Astrocyte (in vitro differentiated cells and primary cell): ENCODE measurements around the gene CCDC197. TPM values are rescaled to one million over a fixed set of nuclear protein-coding genes. Genes with fewer than 3 reads are reported as not detected.
A peak's percentile ranks its signal among the peaks of the same experiment; 100 is the strongest.

Experiments
- DNase-seq: peaks from one replicate; pipeline ENCODE4 v3.0.0-alpha.2; 2010; ENCODE audit warnings: low read depth
- FAIRE-seq: peaks from 2 replicates; lab custom pipeline; 2011; peaks lifted over from hg19 to GRCh38; lab: Jason Lieb, UNC
- H2AFZ ChIP-seq: 2 replicates; pipeline ENCODE4 v1.6.0; 2012; ENCODE audit warnings: low read depth, low read length, inconsistent platforms
- H3K27ac ChIP-seq: 2 replicates; pipeline ENCODE4 v1.5.1; 2011; ENCODE audit warnings: low read depth, low read length, inconsistent platforms
- H3K27me3 ChIP-seq: 2 replicates; pipeline ENCODE4 v1.6.0; 2011; ENCODE audit warnings: low read length, inconsistent platforms; ENCODE audit not compliant: insufficient read depth
- H3K36me3 ChIP-seq: 2 replicates; pipeline ENCODE4 v1.5.1; 2011; ENCODE audit warnings: low read length, inconsistent platforms; ENCODE audit not compliant: insufficient read depth
- H3K4me1 ChIP-seq: 2 replicates; pipeline ENCODE4 v1.5.1; 2011; ENCODE audit warnings: low read length, inconsistent platforms; ENCODE audit not compliant: insufficient read depth
- H3K4me2 ChIP-seq: 2 replicates; pipeline ENCODE4 v1.6.0; 2012; ENCODE audit warnings: low read length, inconsistent platforms
- H3K4me3 ChIP-seq: 2 replicates; pipeline ENCODE4 v1.5.1; 2011; ENCODE audit warnings: low read depth, mild to moderate bottlenecking, low read length, inconsistent platforms; ENCODE audit not compliant: insufficient read depth
- H3K79me2 ChIP-seq: 2 replicates; pipeline ENCODE4 v1.6.0; 2012; ENCODE audit warnings: mild to moderate bottlenecking, low read length, inconsistent platforms; ENCODE audit not compliant: insufficient read depth
- H3K9ac ChIP-seq: 2 replicates; pipeline ENCODE4 v1.6.0; 2012; ENCODE audit warnings: mild to moderate bottlenecking, low read length, inconsistent platforms
- H3K9me3 ChIP-seq: 2 replicates; pipeline ENCODE4 v1.5.1; 2012; ENCODE audit warnings: low read depth, mild to moderate bottlenecking, low read length, inconsistent platforms; ENCODE audit not compliant: insufficient read depth
- H4K20me1 ChIP-seq: 2 replicates; pipeline ENCODE4 v1.6.0; 2012; ENCODE audit warnings: low read length, inconsistent platforms; ENCODE audit not compliant: insufficient read depth
- H3K27ac Mint-ChIP-seq: one replicate; pipeline ENCODE4 v1.8.0; 2021; ENCODE audit warnings: mild to moderate bottlenecking, mixed read lengths; ENCODE audit not compliant: unreplicated experiment
- H3K27me3 Mint-ChIP-seq: one replicate; pipeline ENCODE4 v1.8.0; 2021; ENCODE audit warnings: low read depth, mixed read lengths; ENCODE audit not compliant: unreplicated experiment
- H3K36me3 Mint-ChIP-seq: one replicate; pipeline ENCODE4 v1.8.0; 2021; ENCODE audit warnings: low read depth, mixed read lengths; ENCODE audit not compliant: unreplicated experiment
- H3K4me1 Mint-ChIP-seq: one replicate; pipeline ENCODE4 v1.8.0; 2021; ENCODE audit warnings: low read depth, mixed read lengths; ENCODE audit not compliant: unreplicated experiment
- H3K4me3 Mint-ChIP-seq: one replicate; pipeline ENCODE4 v1.8.0; 2021; ENCODE audit warnings: mild to moderate bottlenecking, moderate library complexity, mixed read lengths; ENCODE audit not compliant: unreplicated experiment
- H3K9me3 Mint-ChIP-seq: one replicate; pipeline ENCODE4 v1.8.0; 2021; ENCODE audit warnings: mild to moderate bottlenecking, mixed read lengths; ENCODE audit not compliant: unreplicated experiment
- EZH2 ChIP-seq: IDR thresholded peaks from 2 replicates; pipeline ENCODE4 v1.6.1; 2012; ENCODE audit warnings: mild to moderate bottlenecking, low read length, inconsistent platforms; ENCODE audit not compliant: insufficient read depth
- total RNA-seq: library from RNA; stranded (reverse); gene quantifications from 2 replicates; pipeline ENCODE4 v1.2.1, GENCODE V29; 2021
- TF ChIP-seq, protein P1 (sequence below): IDR thresholded peaks from 2 replicates; pipeline ENCODE4 v1.5.1; 2011; ENCODE audit warnings: low read depth, mild to moderate bottlenecking, inconsistent platforms, low read length, moderate library complexity; ENCODE audit not compliant: insufficient read depth

CCDC197 gene
- total RNA-seq, 1 donor from 2014 or later: not detected

DNA sequence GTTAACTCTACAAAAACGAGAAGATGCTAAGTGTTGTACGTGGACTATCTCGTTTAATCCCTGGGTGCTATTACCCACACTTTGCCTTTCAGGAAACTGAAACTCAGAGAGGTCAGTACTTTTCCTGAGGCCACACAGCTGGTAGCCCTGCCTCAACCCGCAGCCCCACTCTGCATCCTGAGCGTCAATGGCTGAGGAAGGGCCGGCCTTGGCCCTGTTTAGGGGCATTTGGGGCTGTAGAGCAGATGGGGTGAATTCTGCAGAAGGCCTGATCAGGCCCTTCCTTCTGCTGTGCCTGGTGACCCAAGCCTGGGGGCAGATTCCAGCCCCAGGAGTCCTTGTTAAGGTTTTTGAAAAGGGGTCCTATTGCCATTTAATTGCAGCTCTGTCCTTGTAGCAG, 3.7 kb upstream of the CCDC197 start:
- Histone ChIP-seq H3K79me2 (no peaks in the 10 kb centered on the region), H3K4me3 (no peak overlapping the region), H3K27me3 (peaks cover 10% of the 10 kb centered on the region), H4K20me1 (no peaks in the 10 kb centered on the region), H3K4me1 (peaks cover 12% of the 10 kb centered on the region), H3K9me3 (no peaks in the 10 kb centered on the region), H3K27ac (no peak overlapping the region), H2AFZ (no peak overlapping the region), H3K4me2 (no peak overlapping the region), H3K9ac (no peak overlapping the region), H3K36me3 (no peaks in the 10 kb centered on the region)
- peaks cover 6% of the 10 kb centered on the region for H3K4me1 Mint-ChIP-seq
- H3K9me3 Mint-ChIP-seq: peaks cover 8% of the 10 kb centered on the region
- H3K36me3 Mint-ChIP-seq: peaks cover 2% of the 10 kb centered on the region
- DNase-seq (no peak), FAIRE-seq (no peak)
- peaks cover 66% of the 10 kb centered on the region for H3K27me3 Mint-ChIP-seq
- H3K27ac Mint-ChIP-seq: no peak overlapping the region
- no peak for TF ChIP-seq EZH2
- TF ChIP-seq, protein P1, sequence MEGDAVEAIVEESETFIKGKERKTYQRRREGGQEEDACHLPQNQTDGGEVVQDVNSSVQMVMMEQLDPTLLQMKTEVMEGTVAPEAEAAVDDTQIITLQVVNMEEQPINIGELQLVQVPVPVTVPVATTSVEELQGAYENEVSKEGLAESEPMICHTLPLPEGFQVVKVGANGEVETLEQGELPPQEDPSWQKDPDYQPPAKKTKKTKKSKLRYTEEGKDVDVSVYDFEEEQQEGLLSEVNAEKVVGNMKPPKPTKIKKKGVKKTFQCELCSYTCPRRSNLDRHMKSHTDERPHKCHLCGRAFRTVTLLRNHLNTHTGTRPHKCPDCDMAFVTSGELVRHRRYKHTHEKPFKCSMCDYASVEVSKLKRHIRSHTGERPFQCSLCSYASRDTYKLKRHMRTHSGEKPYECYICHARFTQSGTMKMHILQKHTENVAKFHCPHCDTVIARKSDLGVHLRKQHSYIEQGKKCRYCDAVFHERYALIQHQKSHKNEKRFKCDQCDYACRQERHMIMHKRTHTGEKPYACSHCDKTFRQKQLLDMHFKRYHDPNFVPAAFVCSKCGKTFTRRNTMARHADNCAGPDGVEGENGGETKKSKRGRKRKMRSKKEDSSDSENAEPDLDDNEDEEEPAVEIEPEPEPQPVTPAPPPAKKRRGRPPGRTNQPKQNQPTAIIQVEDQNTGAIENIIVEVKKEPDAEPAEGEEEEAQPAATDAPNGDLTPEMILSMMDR: no peak
- no peak overlapping the region for H3K4me3 Mint-ChIP-seq

DNA sequence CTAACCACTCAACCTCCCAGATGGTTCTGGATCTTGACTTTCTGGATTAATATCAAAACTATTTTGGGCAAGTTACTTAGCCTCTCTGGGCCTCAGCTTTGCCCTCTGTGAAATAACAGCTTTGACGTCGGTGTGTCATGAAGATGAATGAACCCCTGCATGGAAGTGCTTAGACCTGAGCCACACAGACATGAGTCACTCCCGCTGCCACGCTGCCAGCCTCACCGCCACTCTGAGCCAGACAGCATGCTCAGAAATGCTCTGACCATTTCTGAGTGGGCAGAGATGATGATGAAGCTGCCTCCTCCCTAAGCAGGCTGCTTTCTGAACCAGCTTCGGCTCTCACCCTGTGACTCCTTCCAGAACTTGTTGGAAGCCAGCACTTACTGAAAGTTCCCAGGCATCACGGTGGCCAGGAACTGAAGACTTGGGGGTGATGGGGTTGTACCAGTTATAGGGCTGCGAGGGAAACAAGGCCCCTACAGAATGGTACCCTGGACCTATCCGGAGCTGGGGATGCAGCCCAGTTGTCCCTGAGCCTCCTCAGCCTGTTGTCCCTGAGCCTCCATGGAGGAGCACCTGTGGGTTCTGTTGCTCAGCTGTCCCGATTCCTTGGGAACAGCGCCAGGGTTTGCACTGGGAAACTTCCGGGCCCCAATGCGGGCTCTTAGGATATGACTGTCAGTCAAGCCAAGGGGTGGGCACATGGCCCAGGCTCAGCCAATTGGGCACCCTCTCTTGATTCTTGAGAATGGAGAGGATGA, 2.0 kb upstream of the CCDC197 start:
- Histone ChIP-seq H2AFZ (no peak overlapping the region), H3K9ac (peak overlapping the region; percentile 40), H3K36me3 (no peaks in the 10 kb centered on the region), H4K20me1 (no peaks in the 10 kb centered on the region), H3K9me3 (no peaks in the 10 kb centered on the region), H3K27me3 (peaks cover 10% of the 10 kb centered on the region), H3K4me3 (no peak overlapping the region), H3K4me2 (peak overlapping the region; percentile 71), H3K27ac (peak overlapping the region; percentile 48), H3K4me1 (peaks cover 12% of the 10 kb centered on the region), H3K79me2 (no peaks in the 10 kb centered on the region)
- DNase-seq (peak; percentile 93), FAIRE-seq (peak; percentile 84)
- no peak overlapping the region for H3K4me3 Mint-ChIP-seq
- H3K27me3 Mint-ChIP-seq: peaks cover 61% of the 10 kb centered on the region
- peaks cover 6% of the 10 kb centered on the region for H3K4me1 Mint-ChIP-seq
- no peak for TF ChIP-seq EZH2
- TF ChIP-seq, protein P1: no peak
- H3K36me3 Mint-ChIP-seq: peaks cover 2% of the 10 kb centered on the region
- no peak overlapping the region for H3K27ac Mint-ChIP-seq
- H3K9me3 Mint-ChIP-seq: peaks cover 5% of the 10 kb centered on the region

DNA sequence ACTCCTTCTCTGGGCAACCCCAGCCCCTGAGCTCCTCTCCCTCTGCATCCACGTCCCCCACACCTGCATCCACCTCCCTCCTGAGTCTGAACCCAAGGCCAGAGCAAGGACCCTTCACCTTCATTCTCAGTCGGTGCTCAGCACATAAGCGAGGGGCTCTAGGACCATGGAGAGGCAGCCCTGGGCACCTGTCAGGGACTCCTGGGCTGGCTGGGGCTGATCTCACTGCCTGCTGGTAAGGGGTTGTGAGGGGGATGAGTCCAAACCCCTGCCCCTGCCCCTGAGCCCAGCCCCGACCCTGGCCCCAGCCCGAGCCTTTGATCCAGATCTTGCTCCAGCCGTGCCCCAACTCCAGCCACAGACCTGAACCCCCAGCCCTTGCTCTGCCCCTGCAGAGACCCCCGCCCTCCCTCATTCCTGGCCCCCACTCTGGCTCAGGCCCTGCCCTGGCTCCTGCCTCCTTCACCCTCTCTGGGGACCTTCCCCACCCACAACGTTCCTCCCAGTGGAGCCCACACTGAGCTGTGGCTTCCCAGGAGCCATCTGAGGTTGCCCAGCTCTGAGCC, 888 bp upstream of the CCDC197 start:
- no peaks in the 10 kb centered on the region for H4K20me1 ChIP-seq
- peaks cover 6% of the 10 kb centered on the region for H3K4me1 Mint-ChIP-seq
- H2AFZ ChIP-seq: no peak overlapping the region
- no peaks in the 10 kb centered on the region for H3K9me3 ChIP-seq
- H3K27ac ChIP-seq: no peak overlapping the region
- H3K9ac ChIP-seq: no peak overlapping the region
- DNase-seq (no peak), FAIRE-seq (no peak)
- H3K27me3 ChIP-seq: peaks cover 13% of the 10 kb centered on the region
- H3K27me3 Mint-ChIP-seq: peaks cover 58% of the 10 kb centered on the region
- peaks cover 2% of the 10 kb centered on the region for H3K36me3 Mint-ChIP-seq
- no peaks in the 10 kb centered on the region for H3K79me2 ChIP-seq
- H3K36me3 ChIP-seq: no peaks in the 10 kb centered on the region
- H3K4me3 Mint-ChIP-seq: no peak overlapping the region
- H3K9me3 Mint-ChIP-seq: peaks cover 5% of the 10 kb centered on the region
- no peak overlapping the region for H3K4me2 ChIP-seq
- no peak overlapping the region for H3K27ac Mint-ChIP-seq
- TF ChIP-seq, protein P1: no peak
- no peak for TF ChIP-seq EZH2
- H3K4me1 ChIP-seq: peaks cover 12% of the 10 kb centered on the region
- H3K4me3 ChIP-seq: no peak overlapping the region
